GM13976 (cell line): ENCODE results near the gene HOXD9.

Experiments
- DNase-seq: peaks from one replicate; pipeline ENCODE4 v3.0.0; 2012; ENCODE audit warnings: low spot score
- CTCF ChIP-seq: IDR thresholded peaks from 2 replicates; pipeline ENCODE4 v1.5.1; 2012; ENCODE audit warnings: borderline replicate concordance, mild to moderate bottlenecking; ENCODE audit not compliant: insufficient read depth; ENCODE audit errors: extremely low read depth, missing control alignments, control extremely low read depth
- in situ Hi-C: fragments of 300-500 bp; cut with MboI; formaldehyde crosslinking; loops from one replicate; pipeline ENCODE4 v1.12.0; 2022; ENCODE audit warnings: low sequenced_read_pairs, mixed read lengths, inconsistent platforms; ENCODE audit not compliant: unreplicated experiment

HOXD9 gene

GRCh38 chr2:176139661-176140512 is 17.4 kb downstream of the HOXD9 start:
- DNase-seq = no peak
- in situ Hi-C loops = loop anchor here (10.0 to 25.0 kb wide), 4 partner anchors 315 to 672 kb away; no protein-coding TSS in a partner anchor
- TF ChIP-seq CTCF = no peak

GRCh38 chr2:176140513-176141317 is 18.2 kb downstream of the HOXD9 start:
- in situ Hi-C loops = loop anchor here (10.0 to 25.0 kb wide), 4 partner anchors 314 to 672 kb away; no protein-coding TSS in a partner anchor
- peak; percentile 94 for DNase-seq
- peak; percentile 95 for TF ChIP-seq CTCF

GRCh38 chr2:176142281-176142680 is 19.8 kb downstream of the HOXD9 start:
- no peak for DNase-seq
- in situ Hi-C loops = loop anchor here (10.0 to 25.0 kb wide), 4 partner anchors 313 to 670 kb away; no protein-coding TSS in a partner anchor
- TF ChIP-seq CTCF = no peak

GRCh38 chr2:176145085-176145969 is 22.8 kb downstream of the HOXD9 start:
- no peak for TF ChIP-seq CTCF
- in situ Hi-C loops = loop anchor here (10.0 to 25.0 kb wide), 4 partner anchors 309 to 667 kb away; no protein-coding TSS in a partner anchor
- no peak for DNase-seq

GRCh38 chr2:176146101-176146500 is 23.6 kb downstream of the HOXD9 start:
- TF ChIP-seq CTCF = no peak
- DNase-seq = no peak
- in situ Hi-C loops = loop anchor here (10.0 to 25.0 kb wide), 4 partner anchors 309 to 666 kb away; no protein-coding TSS in a partner anchor
